GM19397 (cell line): ENCODE measurements around the gene KISS1R.

Experiments
- ATAC-seq: cut with Tn5 transposase; IDR thresholded peaks from one replicate; pipeline ENCODE4 v1.9.1; 2021; ENCODE audit warnings: mild to moderate bottlenecking, moderate library complexity; ENCODE audit not compliant: unreplicated experiment

Gene KISS1R

GRCh38 chr19:899336-900042 lies 17.6 kb upstream of the KISS1R start:
- ATAC-seq, result no peak

- ATAC-seq, result no peak
Observed at GRCh38 chr19:900043-900301, 17.2 kb upstream of the KISS1R start.

- ATAC-seq, result no peak
Observed at GRCh38 chr19:900302-901111, 16.6 kb upstream of the KISS1R start.

- ATAC-seq, result no peak
Observed at GRCh38 chr19:901216-902092, 15.7 kb upstream of the KISS1R start.

GRCh38 chr19:902093-902370 lies 15.1 kb upstream of the KISS1R start:
- ATAC-seq, result no peak

GRCh38 chr19:902446-903226 lies 14.5 kb upstream of the KISS1R start:
- no peak for ATAC-seq

GRCh38 chr19:903266-903797 lies 13.8 kb upstream of the KISS1R start:
- ATAC-seq, result no peak

- ATAC-seq, result no peak
Observed at GRCh38 chr19:904545-904944, 12.6 kb upstream of the KISS1R start.

- ATAC-seq, result no peak
Observed at GRCh38 chr19:906480-906879, 10.7 kb upstream of the KISS1R start.

GRCh38 chr19:907183-907853 lies 9.8 kb upstream of the KISS1R start:
- no peak for ATAC-seq

- ATAC-seq, result no peak
Observed at GRCh38 chr19:911197-912033, 5.7 kb upstream of the KISS1R start.

- peak; percentile 16 for ATAC-seq
Observed at GRCh38 chr19:912181-913079, 4.7 kb upstream of the KISS1R start.

GRCh38 chr19:913080-913748 lies 3.9 kb upstream of the KISS1R start, which contains the start of gene R3HDM4:
TSS of gene R3HDM4 (minus strand) at chr19:913219. CDS start at chr19:913157, 62 bp downstream.
- ATAC-seq, result peak; percentile 59

- no peak for ATAC-seq
Observed at GRCh38 chr19:916645-917322, 349 bp upstream of the KISS1R start.

GRCh38 chr19:918152-918437 lies 962 bp downstream of the KISS1R start:
- ATAC-seq, result no peak

- ATAC-seq, result no peak
Observed at GRCh38 chr19:918481-919198, 1.5 kb downstream of the KISS1R start.
